HepG2 (cell line): ENCODE measurements around the gene RPTOR. TPM values are rescaled to one million over a fixed set of nuclear protein-coding genes. Genes with fewer than 3 reads are reported as not detected.

Experiments used
- ATAC-seq: fragments of 200-7000 bp; cut with Tn5 transposase; 3 replicates; pipeline ENCODE4 v1.9.1; 2020; ENCODE audit warnings: mild to moderate bottlenecking, moderate library complexity
- BruUV-seq: library from RNA; stranded (reverse); fragments of 400-500 nt; replicated peaks from 2 replicates; lab custom pipeline; 2021; lab: Mats Ljungman, UMichigan
- CTCF ChIA-PET: fragments of 300-600 bp; formaldehyde crosslinking; extraction: SDS; loops from one replicate; lab custom pipeline; 2021; ENCODE audit warnings: low total read pairs, inconsistent platforms, low intra/inter-chr PET ratio; lab: Yijun Ruan, JAX
- POLR2A ChIA-PET: fragments of 350-600 bp; sonication (Branson Sonifier 250); formaldehyde crosslinking; loops from one replicate; lab custom pipeline; 2020; ENCODE audit warnings: antibody characterized with exemption, inconsistent platforms; lab: Yijun Ruan, JAX
- DNase-seq: peaks from one replicate; pipeline ENCODE4 v3.0.0-alpha.2; 2015; ENCODE audit warnings: low spot score
- FAIRE-seq: peaks from 3 replicates; lab custom pipeline; 2011; peaks lifted over from hg19 to GRCh38; lab: Jason Lieb, UNC
- H2AFZ ChIP-seq: one replicate; pipeline ENCODE4 v1.6.1; 2011; ENCODE audit warnings: low read length, inconsistent platforms
- H3K27ac ChIP-seq: fragments of 300-600 bp; 3 replicates; pipeline ENCODE4 v1.8.0; 2011; ENCODE audit warnings: mixed run types, mild to moderate bottlenecking, mixed read lengths, low read length, inconsistent platforms; ENCODE audit not compliant: insufficient read depth; ENCODE audit errors: extremely low read length
- H3K27me3 ChIP-seq, 2 experiments: fragments of 200-600 bp in 1 of 2; 2 replicates in 1 of 2; 3 replicates in 1 of 2; pipeline versions ENCODE4 v1.6.0 to v1.8.0; 2011; ENCODE audit warnings: low read length in 2 of 2, mild to moderate bottlenecking in 2 of 2, moderate library complexity in 2 of 2, inconsistent platforms in 1 of 2; ENCODE audit not compliant: insufficient read depth in 2 of 2, control insufficient read depth in 1 of 2
- H3K36me3 ChIP-seq, 2 experiments: fragments of 200-600 bp in 1 of 2; replicated peaks in 1 of 2; 2 replicates in 1 of 2; 3 replicates in 1 of 2; pipeline versions ENCODE4 v1.5.1 to v1.8.0; 2011; ENCODE audit warnings: low read length in 2 of 2, inconsistent platforms in 1 of 2; ENCODE audit not compliant: insufficient read depth in 2 of 2, control insufficient read depth in 1 of 2
- H3K4me1 ChIP-seq: 2 replicates; pipeline ENCODE4 v1.5.1; 2012; ENCODE audit warnings: low read length, inconsistent platforms; ENCODE audit not compliant: insufficient read depth
- H3K4me2 ChIP-seq: 2 replicates; pipeline ENCODE4 v1.6.0; 2011; ENCODE audit warnings: low read depth, low read length, inconsistent platforms
- H3K4me3 ChIP-seq, 3 experiments: fragments of 200-600 bp in 1 of 3; sonication (generic), shearing (Covaris generic) in 1 of 3; replicated peaks in 1 of 3; 2 replicates each; pipeline ENCODE4 v1.5.1; 2011 to 2016; ENCODE audit warnings: low read length in 3 of 3, inconsistent platforms in 2 of 3, low read depth in 2 of 3, mild to moderate bottlenecking in 2 of 3, control low read depth in 1 of 3, mixed read lengths in 1 of 3; ENCODE audit not compliant: insufficient read depth in 1 of 3
- H3K79me2 ChIP-seq: one replicate; pipeline ENCODE4 v1.6.1; 2011; ENCODE audit warnings: low read length, inconsistent platforms; ENCODE audit not compliant: insufficient read depth
- H3K9ac ChIP-seq: 2 replicates; pipeline ENCODE4 v1.6.0; 2011; ENCODE audit warnings: mild to moderate bottlenecking, low read depth, low read length, inconsistent platforms; ENCODE audit not compliant: insufficient read depth
- H3K9me3 ChIP-seq: 2 replicates; pipeline ENCODE4 v1.5.1; 2012; ENCODE audit warnings: mild to moderate bottlenecking, low read length
- H4K20me1 ChIP-seq: 2 replicates; pipeline ENCODE4 v1.6.0; 2011; ENCODE audit warnings: inconsistent platforms, mild to moderate bottlenecking, low read length, moderate library complexity; ENCODE audit not compliant: insufficient read depth
- CAMTA2 ChIP-seq: sonication (generic); formaldehyde crosslinking; IDR thresholded peaks from 2 replicates; pipeline ENCODE4 v1.4.0; 2020; ENCODE audit warnings: mild to moderate bottlenecking, missing genetic modification reagents, borderline replicate concordance
- CBX5 ChIP-seq: sonication (generic); formaldehyde crosslinking; IDR thresholded peaks from 2 replicates; pipeline ENCODE4 v1.4.0; 2020; ENCODE audit warnings: missing genetic modification reagents, borderline replicate concordance
- FOXM1 ChIP-seq: sonication (generic); formaldehyde crosslinking; IDR thresholded peaks from 2 replicates; pipeline ENCODE4 v1.5.0; 2020; ENCODE audit warnings: missing genetic modification reagents
- HDAC2 ChIP-seq: sonication (generic); formaldehyde crosslinking; IDR thresholded peaks from 2 replicates; pipeline ENCODE4 v1.4.0; 2020; ENCODE audit warnings: missing genetic modification reagents
- MAZ ChIP-seq, 2 experiments: sonication (generic) in 1 of 2; formaldehyde crosslinking in 1 of 2; IDR thresholded peaks; 2 replicates each; pipeline versions ENCODE4 v1.5.0 to v1.6.1; 2012 to 2020; ENCODE audit warnings: low read depth in 2 of 2, mild to moderate bottlenecking in 2 of 2, borderline replicate concordance in 1 of 2, improper control_type of control experiment in 1 of 2, low read length in 1 of 2, missing genetic modification reagents in 1 of 2, moderate library complexity in 1 of 2
- RFX5 ChIP-seq: IDR thresholded peaks from 2 replicates; pipeline ENCODE4 v1.6.1; 2011; ENCODE audit warnings: low read depth, low read length, improper control_type of control experiment
- ZNF235 ChIP-seq: sonication (generic); formaldehyde crosslinking; IDR thresholded peaks from 2 replicates; pipeline ENCODE4 v1.8.1; 2023; ENCODE audit warnings: mild to moderate bottlenecking, missing genetic modification reagents, borderline replicate concordance
- ZNF3 ChIP-seq: IDR thresholded peaks from 2 replicates; pipeline ENCODE4 v1.7.0; 2017; ENCODE audit warnings: inconsistent platforms
- ZNF460 ChIP-seq: sonication (generic); formaldehyde crosslinking; IDR thresholded peaks from 2 replicates; pipeline ENCODE4 v1.5.1; 2020; ENCODE audit warnings: missing genetic modification reagents, mild to moderate bottlenecking, borderline replicate concordance
- WGBS: methylation state at CpG from one replicate; pipeline ENCODE4 v1.1.6; 2017; ENCODE audit warnings: low lambda C conversion rate; 5-methylcytosine and 5-hydroxymethylcytosine counted together
- in situ Hi-C: cut with HindIII; loops from 2 replicates; pipeline ENCODE4 v1.10.0; 2017; ENCODE audit warnings: low pct_unique_long_range_greater_than_20kb; ENCODE audit not compliant: extremely low pct_ligation_motif_present
- intact Hi-C: fragments of 100-400 bp; cut with micrococcal nuclease; formaldehyde crosslinking; loops from one replicate; pipeline ENCODE4 v1.10.0; 2022; ENCODE audit not compliant: unreplicated experiment
- polyA plus RNA-seq, 8 experiments: library from polyadenylated mRNA; depleted of rRNA in 3 of 8; stranded (reverse) in 7 of 8; unstranded in 1 of 8; fragments of >200 nt; fragmentation: Illumina TruSeq in 4 of 8; extraction: Trizol in 4 of 8; gene quantifications; 2 replicates each; pipeline versions ENCODE4 v1.2.1 to v1.2.3, GENCODE V29; 2011 to 2016; ENCODE audit warnings: low read depth in 4 of 8, missing spikeins in 1 of 8, mixed read lengths in 1 of 8; ENCODE audit not compliant: insufficient read depth in 1 of 8
- total RNA-seq, 5 experiments: library from RNA; depleted of rRNA; stranded (reverse); fragments of >200 nt; fragmentation: Illumina TruSeq; extraction: Trizol; gene quantifications; 2 replicates each; pipeline ENCODE4 v1.2.3, GENCODE V29; 2016; ENCODE audit warnings: low read depth in 1 of 5
- TF ChIP-seq, protein P1 (sequence below): sonication (generic); formaldehyde crosslinking; IDR thresholded peaks from 2 replicates; pipeline ENCODE4 v1.4.0; 2020; ENCODE audit warnings: missing genetic modification reagents, borderline replicate concordance
- TF ChIP-seq, protein P2 (sequence below): sonication (generic); formaldehyde crosslinking; IDR thresholded peaks from 2 replicates; pipeline ENCODE4 v1.4.0; 2020; ENCODE audit warnings: missing genetic modification reagents

The RPTOR gene
- total and polyA plus RNA-seq, 2 of the 13 experiments (the other 11 are each of a cell fraction or from before 2014, with no cell fraction given): 6.6 to 25.3 TPM

DNA sequence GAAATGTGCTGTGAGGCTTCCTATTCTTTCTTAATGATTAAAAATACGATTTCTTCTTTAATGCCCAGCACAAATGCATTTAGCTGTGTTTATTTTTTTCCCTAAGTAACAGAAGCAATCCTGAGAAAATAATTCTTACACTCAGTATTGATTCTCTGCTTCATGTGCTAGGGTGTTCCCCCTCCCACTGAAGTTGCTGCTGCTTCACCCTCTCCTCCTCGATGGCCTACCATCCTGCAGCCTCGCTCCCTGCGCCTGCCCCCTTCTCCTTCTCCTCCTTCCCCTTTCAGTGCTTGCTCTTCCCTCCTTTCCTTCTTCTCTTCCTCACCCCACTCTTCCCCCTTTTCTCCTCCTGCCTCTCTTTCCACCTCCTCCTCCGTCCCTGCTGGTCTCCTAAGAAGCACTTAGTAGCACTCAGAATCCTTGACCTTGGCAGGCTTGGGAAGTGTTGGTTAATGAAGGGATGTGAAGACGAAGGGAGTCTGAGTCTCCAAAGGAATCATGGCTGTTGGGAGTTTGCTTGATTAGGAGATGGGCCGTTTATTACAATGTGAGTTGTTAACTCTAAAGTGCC lies 119.7 kb downstream of the RPTOR start:
- ATAC-seq (no peak), FAIRE-seq (no peak), DNase-seq (no peak)
- H3K9me3 ChIP-seq: no peaks in the 10 kb centered on the region
- TF ChIP-seq ZNF460 (CRISPR knock-in tag): no peak
- TF ChIP-seq FOXM1 (CRISPR knock-in tag): no peak
- TF ChIP-seq RFX5: no peak
- 93% methylated on average over 7 of the region's 7 CpGs for WGBS
- H3K4me1 ChIP-seq: peaks cover 89% of the 10 kb centered on the region
- intact Hi-C loops (no loop called here), in situ Hi-C loops (no loop called here)
- H3K36me3 ChIP-seq: no peaks in the 10 kb centered on the region; a peak in 1 of 5 replicates
- POLR2A ChIA-PET: no interaction called here
- no peaks in the 10 kb centered on the region for H3K27me3 ChIP-seq
- H3K27ac ChIP-seq: no peak overlapping the region
- H4K20me1 ChIP-seq: no peaks in the 10 kb centered on the region
- CTCF ChIA-PET: no interaction called here
- H3K79me2 ChIP-seq: peaks cover 74% of the 10 kb centered on the region
- H3K4me2 ChIP-seq: no peak overlapping the region
- no peak overlapping the region for H3K9ac ChIP-seq
- BruUV-seq: no TSS peak
- no peak overlapping the region for H2AFZ ChIP-seq
- no peak overlapping the region for H3K4me3 ChIP-seq

DNA sequence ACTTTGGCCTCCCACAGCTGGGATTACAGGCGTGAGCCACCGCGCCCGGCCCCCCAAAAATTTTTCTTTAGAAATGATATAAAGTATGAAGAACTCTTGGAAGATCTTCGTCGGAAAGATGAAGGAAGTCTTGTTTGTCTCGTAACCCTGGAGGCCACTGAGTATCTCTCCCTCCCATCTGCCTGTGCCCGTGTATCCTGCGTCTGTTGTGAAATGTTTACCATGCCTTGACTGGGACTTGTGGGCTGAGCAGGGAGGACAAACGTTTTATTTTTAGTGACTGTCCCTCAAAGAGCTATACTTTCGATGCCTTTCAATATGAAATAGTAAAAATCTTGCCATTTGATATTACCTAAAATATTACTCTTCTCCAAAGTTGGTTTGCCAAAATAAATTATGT lies 121.2 kb downstream of the RPTOR start:
- in situ Hi-C loops (no loop called here), intact Hi-C loops (loop anchor here (1.0 to 2.0 kb wide), 2 partner anchors 8 to 37 kb away; no protein-coding TSS in a partner anchor)
- Histone ChIP-seq H2AFZ (no peak overlapping the region), H3K4me2 (peak overlapping the region; percentile 26), H3K36me3 (no peaks in the 10 kb centered on the region; a peak in 1 of 5 replicates), H4K20me1 (no peaks in the 10 kb centered on the region), H3K4me1 (peaks cover 96% of the 10 kb centered on the region), H3K9me3 (no peaks in the 10 kb centered on the region), H3K27me3 (no peaks in the 10 kb centered on the region), H3K9ac (no peak overlapping the region), H3K79me2 (peaks cover 75% of the 10 kb centered on the region), H3K4me3 (no peak overlapping the region), H3K27ac (peak overlapping the region; percentile 45)
- ChIA-PET POLR2A (interaction anchor here (1.0 to 1.4 kb wide), 2 partner anchors 37 to 66 kb away, joined by 3 read pairs; no protein-coding TSS in a partner anchor), CTCF (no interaction called here)
- WGBS: 17% methylated on average over 11 of the region's 11 CpGs
- ATAC-seq (peak; percentile 72), DNase-seq (peak; percentile 82), FAIRE-seq (peak; percentile 93)
- BruUV-seq: no TSS peak
- TF ChIP-seq ZNF235 (CRISPR knock-in tag): no peak
- peak; percentile 46; the same call in 1 of the 2 replicates for TF ChIP-seq CBX5 (CRISPR knock-in tag)
- TF ChIP-seq, protein P1, sequence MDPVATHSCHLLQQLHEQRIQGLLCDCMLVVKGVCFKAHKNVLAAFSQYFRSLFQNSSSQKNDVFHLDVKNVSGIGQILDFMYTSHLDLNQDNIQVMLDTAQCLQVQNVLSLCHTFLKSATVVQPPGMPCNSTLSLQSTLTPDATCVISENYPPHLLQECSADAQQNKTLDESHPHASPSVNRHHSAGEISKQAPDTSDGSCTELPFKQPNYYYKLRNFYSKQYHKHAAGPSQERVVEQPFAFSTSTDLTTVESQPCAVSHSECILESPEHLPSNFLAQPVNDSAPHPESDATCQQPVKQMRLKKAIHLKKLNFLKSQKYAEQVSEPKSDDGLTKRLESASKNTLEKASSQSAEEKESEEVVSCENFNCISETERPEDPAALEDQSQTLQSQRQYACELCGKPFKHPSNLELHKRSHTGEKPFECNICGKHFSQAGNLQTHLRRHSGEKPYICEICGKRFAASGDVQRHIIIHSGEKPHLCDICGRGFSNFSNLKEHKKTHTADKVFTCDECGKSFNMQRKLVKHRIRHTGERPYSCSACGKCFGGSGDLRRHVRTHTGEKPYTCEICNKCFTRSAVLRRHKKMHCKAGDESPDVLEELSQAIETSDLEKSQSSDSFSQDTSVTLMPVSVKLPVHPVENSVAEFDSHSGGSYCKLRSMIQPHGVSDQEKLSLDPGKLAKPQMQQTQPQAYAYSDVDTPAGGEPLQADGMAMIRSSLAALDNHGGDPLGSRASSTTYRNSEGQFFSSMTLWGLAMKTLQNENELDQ (CRISPR knock-in tag): no peak
- no peak for TF ChIP-seq ZNF3
- TF ChIP-seq MAZ (IDR thresholded peaks at IDR 0.05; ENCODE audit: borderline replicate concordance, low read depth, low read length): no peak
- no peak for TF ChIP-seq MAZ (CRISPR knock-in tag; IDR thresholded peaks at IDR 0.05; ENCODE audit: low read depth)
- no peak for TF ChIP-seq CAMTA2 (CRISPR knock-in tag)
- TF ChIP-seq HDAC2: peak; percentile 78
- TF ChIP-seq, protein P2, sequence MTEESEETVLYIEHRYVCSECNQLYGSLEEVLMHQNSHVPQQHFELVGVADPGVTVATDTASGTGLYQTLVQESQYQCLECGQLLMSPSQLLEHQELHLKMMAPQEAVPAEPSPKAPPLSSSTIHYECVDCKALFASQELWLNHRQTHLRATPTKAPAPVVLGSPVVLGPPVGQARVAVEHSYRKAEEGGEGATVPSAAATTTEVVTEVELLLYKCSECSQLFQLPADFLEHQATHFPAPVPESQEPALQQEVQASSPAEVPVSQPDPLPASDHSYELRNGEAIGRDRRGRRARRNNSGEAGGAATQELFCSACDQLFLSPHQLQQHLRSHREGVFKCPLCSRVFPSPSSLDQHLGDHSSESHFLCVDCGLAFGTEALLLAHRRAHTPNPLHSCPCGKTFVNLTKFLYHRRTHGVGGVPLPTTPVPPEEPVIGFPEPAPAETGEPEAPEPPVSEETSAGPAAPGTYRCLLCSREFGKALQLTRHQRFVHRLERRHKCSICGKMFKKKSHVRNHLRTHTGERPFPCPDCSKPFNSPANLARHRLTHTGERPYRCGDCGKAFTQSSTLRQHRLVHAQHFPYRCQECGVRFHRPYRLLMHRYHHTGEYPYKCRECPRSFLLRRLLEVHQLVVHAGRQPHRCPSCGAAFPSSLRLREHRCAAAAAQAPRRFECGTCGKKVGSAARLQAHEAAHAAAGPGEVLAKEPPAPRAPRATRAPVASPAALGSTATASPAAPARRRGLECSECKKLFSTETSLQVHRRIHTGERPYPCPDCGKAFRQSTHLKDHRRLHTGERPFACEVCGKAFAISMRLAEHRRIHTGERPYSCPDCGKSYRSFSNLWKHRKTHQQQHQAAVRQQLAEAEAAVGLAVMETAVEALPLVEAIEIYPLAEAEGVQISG (CRISPR knock-in tag): 0 out of 2 replicates have a peak, but pooled peaks have one; percentile 15
